ENCODE results near the gene MYRF.

MYRF gene

GRCh38 chr11:61709572-61709971 is 42.9 kb upstream of the MYRF start:
- no peak for TF ChIP-seq CTCF (IDR thresholded peaks at IDR 0.05; ENCODE audit: low read depth, low read length)
- no peak overlapping the region for H3K4me3 ChIP-seq (replicated peaks in 1 of 2; ENCODE audit: low read depth in 2 of 2, low read length in 2 of 2)
- DNase-seq (ENCODE audit: low read depth in 2 of 2): no peak

GRCh38 chr11:61710019-61710418 is 42.4 kb upstream of the MYRF start:
- no peak for DNase-seq (ENCODE audit: low read depth in 2 of 2)
- no peak for TF ChIP-seq CTCF (IDR thresholded peaks at IDR 0.05; ENCODE audit: low read depth, low read length)
- no peak overlapping the region for H3K4me3 ChIP-seq (replicated peaks in 1 of 2; ENCODE audit: low read depth in 2 of 2, low read length in 2 of 2)

GRCh38 chr11:61711037-61711436 is 41.4 kb upstream of the MYRF start:
- H3K4me3 ChIP-seq (replicated peaks in 1 of 2; ENCODE audit: low read depth in 2 of 2, low read length in 2 of 2): no peak overlapping the region
- DNase-seq (ENCODE audit: low read depth in 2 of 2): no peak
- TF ChIP-seq CTCF (IDR thresholded peaks at IDR 0.05; ENCODE audit: low read depth, low read length): no peak

GRCh38 chr11:61711498-61711897 is 40.9 kb upstream of the MYRF start:
- no peak for TF ChIP-seq CTCF (IDR thresholded peaks at IDR 0.05; ENCODE audit: low read depth, low read length)
- no peak overlapping the region for H3K4me3 ChIP-seq (replicated peaks in 1 of 2; ENCODE audit: low read depth in 2 of 2, low read length in 2 of 2)
- no peak for DNase-seq (ENCODE audit: low read depth in 2 of 2)

- no peak for TF ChIP-seq CTCF (IDR thresholded peaks at IDR 0.05; ENCODE audit: low read depth, low read length)
- DNase-seq (ENCODE audit: low read depth in 2 of 2): no peak
- no peak overlapping the region for H3K4me3 ChIP-seq (replicated peaks in 1 of 2; ENCODE audit: low read depth in 2 of 2, low read length in 2 of 2)
Observed at GRCh38 chr11:61712314-61712713, 40.1 kb upstream of the MYRF start.

- H3K4me3 ChIP-seq (replicated peaks in 1 of 2; ENCODE audit: low read depth in 2 of 2, low read length in 2 of 2): no peak overlapping the region
- no peak for DNase-seq (ENCODE audit: low read depth in 2 of 2)
- no peak for TF ChIP-seq CTCF (IDR thresholded peaks at IDR 0.05; ENCODE audit: low read depth, low read length)
Observed at GRCh38 chr11:61712846-61713245, 39.6 kb upstream of the MYRF start.

- DNase-seq (ENCODE audit: low read depth in 2 of 2): no peak
- no peak for TF ChIP-seq CTCF (IDR thresholded peaks at IDR 0.05; ENCODE audit: low read depth, low read length)
- no peak overlapping the region for H3K4me3 ChIP-seq (replicated peaks in 1 of 2; ENCODE audit: low read depth in 2 of 2, low read length in 2 of 2)
Observed at GRCh38 chr11:61713464-61713863, 39.0 kb upstream of the MYRF start.
